ENCODE results near the gene CDK2.
A peak's percentile ranks its signal among the peaks of the same experiment; 100 is the strongest.
"Not testable (repeated sequence)": the region's sequence is repeated elsewhere in the genome, so short reads cannot be mapped to it uniquely, and the experiment has no call there.

The CDK2 gene

DNA sequence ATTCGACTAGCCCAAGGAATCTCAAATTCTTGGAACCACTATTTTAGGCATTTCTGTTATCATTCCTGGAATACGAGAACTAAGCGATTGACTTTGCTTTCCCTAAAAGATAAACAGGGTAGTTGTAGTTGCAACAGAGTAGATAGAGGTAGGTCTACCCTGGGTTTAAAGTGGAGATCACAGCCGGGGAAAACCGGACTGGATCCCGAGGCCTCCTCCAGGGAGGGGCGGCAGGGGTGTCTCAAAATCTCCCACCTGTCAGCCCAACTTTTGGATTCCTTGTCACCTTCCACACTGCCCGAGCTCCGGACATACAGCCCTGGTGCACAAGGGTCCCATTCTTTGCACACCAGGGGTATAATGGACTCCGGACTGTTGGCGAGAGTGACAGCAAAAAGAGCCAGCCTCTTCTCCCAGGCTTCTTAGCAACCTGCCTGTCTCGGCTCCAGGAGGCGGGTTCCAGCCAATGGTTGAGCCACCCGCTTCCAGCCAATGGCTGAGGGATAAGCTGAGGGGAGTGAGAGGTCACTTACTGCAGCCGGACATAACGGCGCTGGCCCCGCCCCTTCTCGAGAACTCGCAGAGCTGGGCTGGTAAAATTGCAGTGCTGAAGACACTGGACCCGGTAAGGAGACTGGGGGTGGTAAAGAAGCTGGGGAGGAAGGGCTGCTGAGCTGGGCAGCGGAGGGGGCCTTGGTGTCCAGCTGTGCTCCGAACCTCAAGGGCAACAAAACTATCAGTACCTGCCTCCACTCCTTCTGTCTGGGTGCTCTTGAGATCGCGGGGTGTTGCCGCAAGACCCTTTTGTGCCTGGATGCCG lies 30.3 kb downstream of the CDK2 start, which contains the start of gene SUOX:
Gene SUOX (plus strand): TSS at position 562 of the 820 bp plus-strand sequence. CDS start 4,946 bp downstream, outside the sequence.
- peaks cover 0 to 14% (median 9%) of the 10 kb centered on the region in 4 donors for H3K4me1 ChIP-seq
- intact Hi-C loops (cut with DNase I; ENCODE audit: low total_unique reads) = loop anchor here (5.0 to 10.0 kb wide), 2 partner anchors 45 to 108 kb away; partner anchors contain the start of genes PA2G4 and RPS26
- no peaks in the 10 kb centered on the region for H3K27me3 ChIP-seq
- peak within 1 kb of the TSS; percentile 60 to 63 for H3K4me3 ChIP-seq
- TF ChIP-seq, protein P1, sequence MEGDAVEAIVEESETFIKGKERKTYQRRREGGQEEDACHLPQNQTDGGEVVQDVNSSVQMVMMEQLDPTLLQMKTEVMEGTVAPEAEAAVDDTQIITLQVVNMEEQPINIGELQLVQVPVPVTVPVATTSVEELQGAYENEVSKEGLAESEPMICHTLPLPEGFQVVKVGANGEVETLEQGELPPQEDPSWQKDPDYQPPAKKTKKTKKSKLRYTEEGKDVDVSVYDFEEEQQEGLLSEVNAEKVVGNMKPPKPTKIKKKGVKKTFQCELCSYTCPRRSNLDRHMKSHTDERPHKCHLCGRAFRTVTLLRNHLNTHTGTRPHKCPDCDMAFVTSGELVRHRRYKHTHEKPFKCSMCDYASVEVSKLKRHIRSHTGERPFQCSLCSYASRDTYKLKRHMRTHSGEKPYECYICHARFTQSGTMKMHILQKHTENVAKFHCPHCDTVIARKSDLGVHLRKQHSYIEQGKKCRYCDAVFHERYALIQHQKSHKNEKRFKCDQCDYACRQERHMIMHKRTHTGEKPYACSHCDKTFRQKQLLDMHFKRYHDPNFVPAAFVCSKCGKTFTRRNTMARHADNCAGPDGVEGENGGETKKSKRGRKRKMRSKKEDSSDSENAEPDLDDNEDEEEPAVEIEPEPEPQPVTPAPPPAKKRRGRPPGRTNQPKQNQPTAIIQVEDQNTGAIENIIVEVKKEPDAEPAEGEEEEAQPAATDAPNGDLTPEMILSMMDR (IDR thresholded peaks at IDR 0.05) = no peak
- peak; percentile 99 for DNase-seq
- peaks cover 18 to 50% (median 36%) of the 10 kb centered on the region in 3 donors for H3K36me3 ChIP-seq
- peak within 1 kb of the TSS; percentile 74 to 80 for H3K27ac ChIP-seq
- no peaks in the 10 kb centered on the region for H3K9me3 ChIP-seq

DNA sequence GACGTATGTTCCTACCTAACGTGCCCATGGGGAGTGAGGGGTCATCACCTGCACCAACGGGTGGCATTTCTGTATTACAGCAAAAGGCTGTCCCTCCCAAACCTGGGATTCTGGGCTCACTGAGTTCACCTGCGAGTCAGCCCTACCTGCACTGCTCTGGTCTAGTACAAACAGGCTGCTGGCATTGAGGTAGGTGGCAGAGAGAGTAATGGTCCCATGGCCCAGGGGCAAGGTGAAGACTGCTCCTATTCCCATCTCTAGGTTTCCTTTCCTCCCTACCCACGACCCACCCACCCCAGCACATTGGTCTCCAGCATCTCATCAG lies 30.9 kb downstream of the CDK2 start:
- H3K27ac ChIP-seq = peak overlapping the region; percentile 74 to 80
- no peak for DNase-seq
- H3K4me3 ChIP-seq = peak overlapping the region; percentile 60 to 63
- intact Hi-C loops (cut with DNase I; ENCODE audit: low total_unique reads) = loop anchor here (5.0 to 10.0 kb wide), 2 partner anchors 45 to 107 kb away; partner anchors contain the start of genes PA2G4 and RPS26
- H3K27me3 ChIP-seq = no peaks in the 10 kb centered on the region
- H3K9me3 ChIP-seq = no peaks in the 10 kb centered on the region
- H3K36me3 ChIP-seq = peaks cover 12 to 50% (median 33%) of the 10 kb centered on the region in 3 donors
- TF ChIP-seq, protein P1 (IDR thresholded peaks at IDR 0.05) = no peak
- H3K4me1 ChIP-seq = peaks cover 0 to 14% (median 9%) of the 10 kb centered on the region in 4 donors

DNA sequence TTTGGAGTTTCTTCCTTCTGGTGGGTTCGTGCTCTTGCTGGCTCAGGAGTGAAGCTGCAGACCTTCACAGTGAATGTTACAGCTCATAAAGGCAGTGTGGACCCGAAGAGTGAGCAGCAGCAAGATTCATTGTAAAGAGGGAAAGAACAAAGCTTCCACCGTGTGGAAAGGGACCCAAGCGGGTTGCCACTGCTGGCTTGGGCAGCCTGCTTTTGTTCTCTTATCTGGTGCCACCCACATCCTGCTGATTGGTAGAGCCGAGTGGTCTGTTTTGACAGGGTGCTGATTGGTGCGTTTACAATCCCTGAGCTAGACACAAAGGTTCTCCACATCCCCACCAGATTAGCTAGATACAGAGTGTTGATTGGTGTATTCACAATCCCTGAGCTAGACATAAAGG lies 32.9 kb downstream of the CDK2 start:
- intact Hi-C loops (cut with DNase I; ENCODE audit: low total_unique reads) = loop anchor here (5.0 to 10.0 kb wide), 2 partner anchors 43 to 105 kb away; partner anchors contain the start of genes PA2G4 and RPS26
- H3K9me3 ChIP-seq, H3K4me3 ChIP-seq, H3K27me3 ChIP-seq, H3K27ac ChIP-seq, DNase-seq: not testable (repeated sequence)
- peaks cover 0 to 50% (median 31%) of the 10 kb centered on the region in 3 donors for H3K36me3 ChIP-seq
- peaks cover 0 to 14% (median 9%) of the 10 kb centered on the region in 4 donors for H3K4me1 ChIP-seq

DNA sequence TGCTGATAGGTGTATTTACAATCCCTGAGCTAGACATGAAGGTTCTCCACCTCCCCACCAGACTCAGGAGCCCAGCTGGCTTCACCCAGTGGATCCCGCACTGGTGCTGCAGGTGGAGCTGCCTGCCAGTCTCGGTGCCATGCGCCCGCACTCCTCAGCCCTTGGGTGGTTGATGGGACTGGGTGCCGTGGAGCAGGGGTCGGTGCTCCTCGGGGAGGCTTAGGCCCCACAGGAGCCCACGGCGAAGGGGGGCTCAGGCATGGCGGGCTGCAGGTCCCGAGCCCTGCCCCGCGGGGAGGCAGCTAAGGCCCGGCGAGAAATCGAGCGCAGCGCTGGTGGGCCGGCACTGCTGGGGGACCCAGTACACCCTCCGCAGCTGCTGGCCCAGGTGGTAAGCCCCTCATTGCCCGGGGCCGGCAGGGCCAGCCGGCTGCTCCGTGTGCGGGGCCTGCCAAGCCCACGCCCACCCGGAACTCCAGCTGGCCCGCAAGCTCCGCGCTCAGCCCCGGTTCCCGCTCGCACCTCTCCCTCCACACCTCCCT lies 33.4 kb downstream of the CDK2 start:
- Histone ChIP-seq H3K4me1 (peaks cover 0 to 14% (median 9%) of the 10 kb centered on the region in 4 donors), H3K36me3 (peaks cover 0 to 50% (median 29%) of the 10 kb centered on the region in 3 donors)
- not testable (repeated sequence) for H3K4me3 ChIP-seq, H3K27me3 ChIP-seq, DNase-seq, H3K9me3 ChIP-seq, H3K27ac ChIP-seq
- intact Hi-C loops (cut with DNase I; ENCODE audit: low total_unique reads) = loop anchor here (5.0 to 10.0 kb wide), 2 partner anchors 42 to 105 kb away; partner anchors contain the start of genes PA2G4 and RPS26

DNA sequence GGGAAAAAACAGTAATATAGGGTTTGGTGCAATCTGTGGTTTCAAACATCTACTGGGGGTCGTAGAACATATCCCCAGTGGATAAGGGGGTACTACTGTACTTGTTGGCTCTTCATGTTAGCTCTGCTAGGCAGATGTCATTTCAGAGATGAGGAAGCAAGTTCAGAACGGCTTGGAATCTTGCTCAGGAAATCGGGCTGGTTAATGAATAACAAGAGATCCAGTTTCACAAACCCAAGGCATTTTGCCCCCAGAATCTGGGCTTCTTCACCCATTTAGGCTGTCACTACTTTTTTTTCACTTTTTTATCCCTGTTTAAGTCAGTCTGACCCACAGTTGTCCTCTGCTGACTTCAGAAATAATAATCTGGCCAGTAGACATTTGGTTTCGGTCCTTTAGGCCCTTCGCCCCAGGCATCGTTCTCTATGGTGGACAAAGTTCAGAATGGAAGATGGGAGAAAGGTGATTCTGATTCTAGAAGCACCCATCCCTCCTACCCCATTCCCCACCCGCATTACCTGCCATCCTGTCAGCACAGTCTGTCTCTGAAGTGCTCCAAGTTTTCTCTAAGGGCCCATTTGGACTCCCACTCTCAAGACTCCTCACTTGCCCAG lies 35.0 kb downstream of the CDK2 start:
- peaks cover 0 to 48% (median 24%) of the 10 kb centered on the region in 3 donors for H3K36me3 ChIP-seq

DNA sequence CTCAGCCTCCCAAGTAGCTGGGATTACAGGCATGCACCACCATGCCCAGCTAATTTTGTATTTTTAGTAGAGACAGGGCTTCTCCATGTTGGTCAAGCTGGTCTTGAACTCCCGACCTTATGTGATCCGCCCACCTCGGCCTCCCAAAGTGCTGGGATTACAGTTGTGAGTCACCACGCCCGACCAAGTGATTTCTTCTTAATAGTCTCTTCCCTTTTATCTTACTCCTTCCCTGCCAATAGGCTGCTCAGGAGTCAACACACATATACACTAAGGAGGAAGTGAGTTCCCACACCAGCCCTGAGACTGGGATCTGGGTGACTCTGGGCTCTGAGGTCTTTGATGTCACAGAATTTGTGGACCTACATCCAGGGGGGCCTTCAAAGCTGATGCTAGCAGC lies 36.7 kb downstream of the CDK2 start:
- H3K27me3 ChIP-seq; H3K4me3 ChIP-seq; H3K4me1 ChIP-seq; H3K9me3 ChIP-seq; DNase-seq; H3K27ac ChIP-seq; intact Hi-C loops (cut with DNase I; ENCODE audit: low total_unique reads): not testable (repeated sequence)
- H3K36me3 ChIP-seq = peaks cover 0 to 48% (median 24%) of the 10 kb centered on the region in 3 donors

More for the DNA sequence above, 35.0 kb downstream of the CDK2 start:
- no peak for DNase-seq
- TF ChIP-seq, protein P1 (IDR thresholded peaks at IDR 0.05) = no peak
- H3K4me1 ChIP-seq = peaks cover 0 to 14% (median 7%) of the 10 kb centered on the region in 4 donors
- intact Hi-C loops (cut with DNase I; ENCODE audit: low total_unique reads) = no loop called here
- H3K27me3 ChIP-seq = no peaks in the 10 kb centered on the region
- H3K9me3 ChIP-seq = no peaks in the 10 kb centered on the region
- no peak overlapping the region for H3K27ac ChIP-seq
- H3K4me3 ChIP-seq = no peak overlapping the region

Measured in tibial artery (tissue), 4 donors.